HG02884 (cell line): ENCODE results near the gene CRYBB1.

Experiments
- ATAC-seq: cut with Tn5 transposase; IDR thresholded peaks from one replicate; pipeline ENCODE4 v1.9.1; 2021; ENCODE audit warnings: mild to moderate bottlenecking, moderate library complexity; ENCODE audit not compliant: unreplicated experiment

Gene CRYBB1

DNA sequence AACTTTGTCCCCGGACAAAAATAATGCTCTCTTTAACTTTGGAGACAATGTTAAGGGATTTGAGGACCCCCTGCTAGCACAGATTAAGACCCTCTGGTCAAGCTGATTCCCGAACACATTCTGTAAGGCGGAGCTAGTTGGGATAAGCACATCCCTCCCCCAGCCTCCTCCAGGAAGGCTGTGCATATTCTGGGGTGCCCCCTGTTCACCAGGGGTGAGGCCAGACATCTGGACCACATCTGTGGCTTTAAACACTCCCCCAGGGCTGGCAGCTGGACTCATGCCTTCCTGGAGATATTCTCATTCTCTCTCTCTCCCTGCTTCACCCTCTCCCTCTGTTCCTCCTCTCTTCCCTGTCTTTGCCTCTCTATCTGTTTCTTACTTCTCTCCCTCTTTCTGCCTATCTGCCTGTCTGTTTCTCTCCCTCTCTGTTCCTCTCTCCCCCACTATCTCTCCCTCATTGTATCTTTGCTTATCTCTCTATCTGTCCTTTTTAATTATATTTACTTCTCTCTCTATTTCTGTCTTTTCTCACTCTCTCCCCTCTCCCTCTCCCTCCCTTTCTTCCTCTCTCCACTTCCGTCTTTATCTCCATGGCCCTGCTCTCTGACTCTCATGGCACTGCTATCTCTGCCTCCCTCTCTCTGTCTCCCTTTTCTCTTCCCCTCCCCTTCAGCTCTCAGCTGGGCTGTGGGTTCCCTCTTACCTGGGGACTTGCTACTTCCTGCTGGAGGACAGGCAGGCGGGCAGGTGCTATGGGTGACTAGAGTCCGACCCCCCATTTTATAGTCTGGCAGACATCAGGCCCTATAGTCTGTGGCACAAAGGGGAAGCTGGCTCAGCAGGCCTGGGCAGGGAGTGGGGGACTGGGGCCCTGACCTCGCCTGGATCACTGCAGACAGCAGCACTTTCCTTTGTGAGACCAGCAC lies at the start of gene CRYBB1:
CRYBB1 (minus strand) TSS at position 757 of the 929 bp plus-strand sequence. CDS start 1,708 bp downstream, outside the sequence.
- no peak for ATAC-seq

- no peak for ATAC-seq
These were observed 49.3 kb upstream of the CRYBB1 start for GRCh38 chr22:26667140-26667539.

DNA sequence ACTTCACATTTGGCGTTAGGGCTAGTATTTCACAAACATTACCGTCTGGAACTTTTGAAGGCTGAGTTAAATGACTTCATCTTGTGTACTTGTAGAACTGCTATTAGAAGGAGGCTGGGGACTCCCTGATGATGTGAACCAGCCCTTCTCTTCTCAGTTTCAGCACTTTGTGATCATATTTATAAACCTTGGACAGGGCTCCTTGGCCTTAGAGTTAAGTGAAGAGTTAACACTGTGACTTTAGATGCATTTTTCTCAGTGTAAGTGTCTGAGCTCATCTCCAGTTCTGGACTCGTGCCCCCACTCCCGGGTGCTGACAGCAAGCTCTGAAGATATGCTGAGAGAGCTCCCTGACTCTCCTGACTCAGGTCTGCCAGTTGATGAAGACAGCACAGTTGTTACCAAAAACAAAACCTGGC lies 48.0 kb upstream of the CRYBB1 start:
- no peak for ATAC-seq

DNA sequence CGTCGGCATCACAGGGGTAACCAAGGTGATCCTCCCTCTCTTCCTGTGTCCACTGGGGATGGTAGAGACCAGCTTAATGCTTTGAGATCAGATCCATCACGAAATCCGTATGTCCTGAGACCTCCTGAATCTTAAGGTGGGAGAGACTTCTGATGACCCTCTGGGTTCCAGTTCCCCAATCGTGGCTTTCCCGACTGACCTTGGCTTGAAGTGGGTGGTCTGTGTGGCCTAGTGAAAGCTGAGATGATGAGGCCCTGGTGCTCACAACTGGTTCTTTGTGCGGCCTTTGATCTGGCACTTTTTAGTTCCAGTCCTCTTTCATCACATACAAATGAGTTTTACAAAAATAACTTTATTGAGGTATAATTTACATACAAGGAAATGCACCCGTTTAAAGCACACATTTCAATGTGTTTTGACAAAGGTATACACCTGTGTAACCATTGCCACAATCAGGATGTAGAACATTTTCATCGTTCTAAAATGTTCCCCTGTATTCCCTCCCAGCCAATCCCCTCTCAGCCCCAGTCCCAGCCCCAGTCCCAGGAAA lies 45.6 kb upstream of the CRYBB1 start:
- no peak for ATAC-seq

DNA sequence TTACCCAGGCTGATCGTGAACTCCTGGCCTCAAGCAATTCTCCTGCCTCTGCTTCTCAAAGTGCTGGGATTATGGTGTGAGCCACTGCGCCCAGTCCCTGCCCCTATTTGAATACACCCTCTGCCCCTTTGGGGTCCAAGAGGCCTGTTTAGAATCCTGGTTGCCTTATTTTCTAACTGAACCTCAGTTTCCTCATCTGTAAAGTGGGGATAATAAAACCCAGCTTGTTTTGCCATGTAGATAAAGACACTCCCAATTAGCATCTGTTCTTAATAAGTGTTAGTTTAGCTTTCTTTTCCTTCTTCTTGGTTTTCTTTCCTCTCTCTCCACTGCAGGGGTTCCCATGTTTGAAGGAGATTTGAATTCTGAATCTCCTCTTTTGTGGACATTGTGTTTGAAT lies 44.3 kb upstream of the CRYBB1 start:
- no peak for ATAC-seq

- no peak for ATAC-seq
These were observed 43.2 kb upstream of the CRYBB1 start for GRCh38 chr22:26660961-26661578.

DNA sequence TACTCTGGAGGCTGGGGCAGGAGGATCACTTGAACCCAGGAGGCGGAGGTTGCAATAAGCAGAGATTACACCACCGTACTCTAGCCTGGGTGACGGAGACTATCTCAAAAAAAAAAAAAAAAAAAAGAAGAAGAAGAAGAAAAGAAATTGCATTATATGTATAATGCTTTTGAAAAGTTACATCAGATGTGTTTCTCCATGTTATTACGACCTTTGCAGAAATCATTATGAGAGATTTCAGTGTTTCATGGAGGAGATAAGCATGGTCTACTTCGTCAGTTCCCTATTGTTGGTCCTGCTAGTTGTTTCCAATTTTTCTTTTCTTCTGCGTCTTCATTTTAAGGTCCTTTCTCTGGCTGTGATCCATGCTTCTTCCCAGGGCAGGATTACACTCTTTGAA lies 42.5 kb upstream of the CRYBB1 start:
- ATAC-seq = no peak

DNA sequence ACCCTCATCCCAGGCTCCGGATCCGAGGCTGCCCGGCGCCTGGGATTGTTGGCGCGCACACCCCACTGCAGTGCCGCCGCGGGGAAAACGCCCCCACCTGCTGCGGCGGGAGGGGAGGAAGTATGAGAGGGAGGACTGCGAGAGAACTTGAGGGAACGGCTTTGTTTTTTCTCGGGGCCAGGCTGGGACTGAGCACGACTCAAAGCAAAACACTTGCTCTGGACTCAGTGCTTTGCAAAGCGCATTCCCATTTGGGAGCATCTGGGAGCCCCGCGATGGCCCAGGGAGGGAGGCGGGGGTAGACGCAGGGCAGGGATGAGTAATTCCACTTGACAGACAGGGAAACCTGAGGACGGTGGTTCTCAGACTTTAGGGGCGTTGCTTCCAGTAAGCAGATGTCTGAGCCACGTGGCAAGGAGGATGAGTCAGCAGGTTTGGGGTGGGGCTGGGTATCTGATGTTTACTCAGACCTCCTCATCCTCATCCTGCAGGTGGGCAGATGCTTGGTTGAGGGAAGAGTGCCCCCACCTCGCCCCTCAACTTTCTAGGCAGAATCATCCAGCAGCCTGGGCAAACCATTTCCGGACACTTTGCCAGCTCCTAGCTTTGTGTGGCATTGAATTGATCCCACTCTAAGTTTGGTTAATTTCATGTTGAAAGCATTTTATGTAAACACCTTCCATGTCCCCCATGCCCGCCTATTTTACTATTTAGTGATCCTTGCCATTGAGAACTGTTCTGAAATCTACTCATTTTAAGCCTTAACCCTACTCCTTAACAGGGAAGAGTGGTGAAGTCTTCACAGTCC lies 41.0 kb upstream of the CRYBB1 start:
- no peak for ATAC-seq

GRCh38 chr22:26658161-26658560 lies 40.3 kb upstream of the CRYBB1 start:
- ATAC-seq = no peak

- peak; percentile 60 for ATAC-seq
These were observed 39.3 kb upstream of the CRYBB1 start, which contains the start of gene MIAT for GRCh38 chr22:26656891-26657851. MIAT (plus strand) TSS chr22:26657588.

DNA sequence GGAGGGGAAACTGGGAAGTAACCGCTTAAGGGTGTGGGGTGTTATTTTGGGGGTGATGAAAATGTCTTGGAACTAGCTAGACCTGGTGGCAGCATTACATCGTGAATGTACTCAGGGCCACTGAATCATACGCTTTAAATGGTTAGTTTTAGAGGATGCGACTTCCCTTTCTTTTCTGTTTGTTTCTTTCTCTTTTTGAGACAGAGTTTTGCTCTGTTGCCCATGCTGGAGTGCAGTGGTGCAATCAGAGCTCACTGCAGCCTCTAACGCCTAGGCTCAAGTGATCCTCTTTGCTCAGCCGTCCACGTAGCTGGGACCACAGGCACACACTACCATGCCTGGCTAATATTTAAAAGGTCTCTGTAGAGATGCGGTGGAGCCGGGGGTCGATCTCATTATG lies 34.0 kb upstream of the CRYBB1 start:
- no peak for ATAC-seq

DNA sequence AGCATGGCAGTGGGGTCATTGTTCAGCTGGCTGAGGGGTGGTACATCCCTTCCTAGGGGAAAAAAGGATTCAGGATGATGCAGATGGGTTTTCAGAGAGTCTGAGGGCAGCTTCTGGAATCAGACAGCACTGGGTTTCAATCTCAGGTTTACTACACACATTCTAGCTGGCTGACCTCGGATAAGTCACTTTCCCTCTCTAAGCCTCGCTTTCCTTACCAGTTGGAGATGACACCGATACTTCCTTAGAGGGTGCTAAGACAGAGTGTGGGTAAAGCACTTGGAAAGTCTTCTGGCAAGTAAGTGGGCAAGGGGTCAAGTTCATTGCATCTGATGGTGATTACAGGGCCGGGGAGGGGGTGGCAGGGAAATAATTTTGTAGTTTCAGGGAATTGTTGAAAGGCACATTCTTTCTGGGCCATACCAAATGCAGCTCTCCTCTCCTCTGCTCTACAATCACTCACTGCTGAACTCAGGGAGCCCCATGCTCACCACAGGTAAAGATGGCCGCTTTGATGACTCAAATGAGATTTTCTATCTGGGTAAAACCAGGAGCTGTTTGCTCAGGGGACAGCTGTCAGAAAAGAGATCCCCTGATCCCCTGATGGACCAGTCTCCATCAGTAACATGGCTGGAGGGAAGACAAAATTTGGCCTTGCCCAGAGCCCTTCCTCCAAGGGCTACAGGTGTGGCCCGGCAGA lies 33.0 kb upstream of the CRYBB1 start:
- no peak for ATAC-seq

- no peak for ATAC-seq
These were observed 30.9 kb upstream of the CRYBB1 start for GRCh38 chr22:26648528-26649388.

- ATAC-seq = no peak
These were observed 30.2 kb upstream of the CRYBB1 start for GRCh38 chr22:26648011-26648497.

- ATAC-seq = no peak
These were observed 28.3 kb upstream of the CRYBB1 start for GRCh38 chr22:26646158-26646557.

DNA sequence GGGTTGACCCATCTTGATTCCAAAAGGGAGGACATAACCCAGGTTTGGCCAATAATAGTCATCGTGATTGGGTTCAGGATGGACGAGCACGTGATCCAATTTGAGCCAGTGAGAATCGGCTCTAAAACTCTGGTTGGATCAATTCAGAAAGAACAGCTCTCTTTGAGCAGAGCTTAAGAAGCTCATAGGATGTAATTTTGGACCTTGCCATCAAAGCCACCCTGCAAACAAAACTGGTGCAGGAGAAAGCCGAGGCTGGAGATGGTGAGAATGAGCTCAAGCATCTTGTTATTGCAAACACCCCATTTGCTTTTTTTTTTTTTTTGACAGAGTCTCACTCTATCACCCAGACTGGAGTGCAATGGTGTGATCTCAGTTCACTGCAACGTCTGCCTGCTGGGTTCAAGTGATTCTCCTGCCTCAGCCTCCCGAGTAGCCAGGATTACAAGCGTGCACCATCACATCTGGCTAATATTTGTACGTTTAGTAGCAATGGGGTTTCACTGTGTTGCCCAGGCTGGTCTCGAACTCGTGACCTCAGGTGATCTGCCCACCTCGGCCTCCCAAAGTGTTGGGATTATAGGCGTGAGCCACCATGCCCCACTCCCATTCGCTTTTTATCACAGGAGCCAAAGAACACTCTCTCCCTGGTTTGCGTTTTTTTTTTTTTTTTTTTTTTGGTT lies 25.7 kb upstream of the CRYBB1 start:
- ATAC-seq = no peak
